ENCODE results near the gene DDX24. TPM values are rescaled to one million over a fixed set of nuclear protein-coding genes. Genes with fewer than 3 reads are reported as not detected.

The DDX24 gene
- total RNA-seq, 1 donor from 2014 or later, result 65.8 TPM

DNA sequence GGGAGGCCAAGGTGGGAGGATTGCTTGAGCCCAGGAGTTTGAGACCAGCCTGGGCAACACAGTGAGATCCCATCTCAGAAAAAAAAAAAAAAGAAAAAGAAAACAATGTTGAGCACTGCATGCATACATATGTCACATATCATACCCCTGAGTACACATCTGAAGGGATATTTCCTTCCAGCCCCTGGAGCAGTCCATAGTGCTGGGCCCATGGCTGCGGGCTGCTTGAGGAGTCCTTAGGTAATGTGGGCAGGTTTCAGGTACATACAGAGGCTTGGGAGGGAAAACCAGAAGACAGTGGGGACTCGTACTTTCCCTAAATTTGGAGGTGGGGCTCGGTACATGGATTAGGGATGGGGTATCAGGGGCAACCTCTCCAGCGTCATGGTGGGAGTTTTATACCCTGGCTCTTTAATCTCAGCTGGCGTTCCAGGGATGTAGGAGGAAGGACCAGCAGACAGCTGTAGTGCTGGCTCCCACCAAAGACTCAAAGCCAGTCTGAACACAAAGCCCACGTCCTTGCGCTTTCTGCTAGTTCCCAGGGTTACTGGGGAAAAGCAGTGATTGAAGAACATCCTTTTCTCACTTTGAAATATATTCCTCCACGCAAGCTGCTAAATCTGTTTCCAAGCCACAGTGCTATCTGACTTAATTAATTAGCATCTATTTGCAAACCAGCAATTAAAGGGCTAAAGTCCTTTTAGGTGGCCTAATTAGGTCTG, 49.7 kb downstream of the DDX24 start:
- FAIRE-seq (peak; percentile 7), DNase-seq (ENCODE audit: low read depth) (no peak)
- Histone ChIP-seq H3K36me3 (ENCODE audit: control insufficient read depth, insufficient read depth, low read length) (no peaks in the 10 kb centered on the region), H3K4me3 (ENCODE audit: low read depth, low read length) (no peak overlapping the region), H3K27me3 (ENCODE audit: control insufficient read depth, insufficient read depth, low read length) (no peaks in the 10 kb centered on the region)
- TF ChIP-seq, protein P1, sequence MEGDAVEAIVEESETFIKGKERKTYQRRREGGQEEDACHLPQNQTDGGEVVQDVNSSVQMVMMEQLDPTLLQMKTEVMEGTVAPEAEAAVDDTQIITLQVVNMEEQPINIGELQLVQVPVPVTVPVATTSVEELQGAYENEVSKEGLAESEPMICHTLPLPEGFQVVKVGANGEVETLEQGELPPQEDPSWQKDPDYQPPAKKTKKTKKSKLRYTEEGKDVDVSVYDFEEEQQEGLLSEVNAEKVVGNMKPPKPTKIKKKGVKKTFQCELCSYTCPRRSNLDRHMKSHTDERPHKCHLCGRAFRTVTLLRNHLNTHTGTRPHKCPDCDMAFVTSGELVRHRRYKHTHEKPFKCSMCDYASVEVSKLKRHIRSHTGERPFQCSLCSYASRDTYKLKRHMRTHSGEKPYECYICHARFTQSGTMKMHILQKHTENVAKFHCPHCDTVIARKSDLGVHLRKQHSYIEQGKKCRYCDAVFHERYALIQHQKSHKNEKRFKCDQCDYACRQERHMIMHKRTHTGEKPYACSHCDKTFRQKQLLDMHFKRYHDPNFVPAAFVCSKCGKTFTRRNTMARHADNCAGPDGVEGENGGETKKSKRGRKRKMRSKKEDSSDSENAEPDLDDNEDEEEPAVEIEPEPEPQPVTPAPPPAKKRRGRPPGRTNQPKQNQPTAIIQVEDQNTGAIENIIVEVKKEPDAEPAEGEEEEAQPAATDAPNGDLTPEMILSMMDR (IDR thresholded peaks at IDR 0.05; ENCODE audit: insufficient read depth, low read length, severe bottlenecking), result no peak

DNA sequence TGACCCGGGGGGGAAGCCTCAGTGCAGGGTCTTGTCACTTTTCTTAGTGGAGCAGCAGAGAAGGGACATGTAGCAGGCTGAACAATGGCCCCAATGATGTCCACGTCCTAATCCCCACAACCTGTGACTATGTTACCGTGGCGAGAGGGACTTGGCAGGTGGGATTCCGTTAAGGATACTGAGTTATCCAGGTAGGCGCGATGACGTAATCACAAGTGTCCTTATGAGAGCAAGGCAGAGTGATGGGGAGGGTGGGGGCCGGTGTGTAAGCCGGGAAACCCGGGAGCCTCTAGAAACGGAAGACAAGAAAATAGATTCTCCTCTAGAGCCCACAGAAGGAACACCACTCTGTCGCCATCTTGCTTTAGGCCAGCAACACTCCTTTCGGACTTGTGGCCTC, 50.4 kb downstream of the DDX24 start:
- FAIRE-seq (no peak), DNase-seq (ENCODE audit: low read depth) (no peak)
- Histone ChIP-seq H3K4me3 (ENCODE audit: low read depth, low read length) (no peak overlapping the region), H3K27me3 (ENCODE audit: control insufficient read depth, insufficient read depth, low read length) (no peaks in the 10 kb centered on the region), H3K36me3 (ENCODE audit: control insufficient read depth, insufficient read depth, low read length) (no peaks in the 10 kb centered on the region)
- TF ChIP-seq, protein P1 (IDR thresholded peaks at IDR 0.05; ENCODE audit: insufficient read depth, low read length, severe bottlenecking), result no peak

- FAIRE-seq (no peak), DNase-seq (ENCODE audit: low read depth) (no peak)
- Histone ChIP-seq H3K36me3 (ENCODE audit: control insufficient read depth, insufficient read depth, low read length) (no peaks in the 10 kb centered on the region), H3K27me3 (ENCODE audit: control insufficient read depth, insufficient read depth, low read length) (no peaks in the 10 kb centered on the region), H3K4me3 (ENCODE audit: low read depth, low read length) (no peak overlapping the region)
- TF ChIP-seq, protein P1 (IDR thresholded peaks at IDR 0.05; ENCODE audit: insufficient read depth, low read length, severe bottlenecking), result no peak
These were observed 51.3 kb downstream of the DDX24 start for GRCh38 chr14:94029671-94030203.

- no peak for DNase-seq (ENCODE audit: low read depth)
- Histone ChIP-seq H3K27me3 (ENCODE audit: control insufficient read depth, insufficient read depth, low read length) (no peaks in the 10 kb centered on the region), H3K36me3 (ENCODE audit: control insufficient read depth, insufficient read depth, low read length) (no peaks in the 10 kb centered on the region), H3K4me3 (ENCODE audit: low read depth, low read length) (no peak overlapping the region)
- TF ChIP-seq, protein P1 (IDR thresholded peaks at IDR 0.05; ENCODE audit: insufficient read depth, low read length, severe bottlenecking), result no peak
- no peak for FAIRE-seq
These were observed 51.7 kb downstream of the DDX24 start for GRCh38 chr14:94029265-94029664.

GRCh38 chr14:94028450-94028826, 52.6 kb downstream of the DDX24 start:
- H3K36me3 ChIP-seq (ENCODE audit: control insufficient read depth, insufficient read depth, low read length), result no peaks in the 10 kb centered on the region
- FAIRE-seq (no peak), DNase-seq (ENCODE audit: low read depth) (peak; percentile 80)
- no peaks in the 10 kb centered on the region for H3K27me3 ChIP-seq (ENCODE audit: control insufficient read depth, insufficient read depth, low read length)
- no peak overlapping the region for H3K4me3 ChIP-seq (ENCODE audit: low read depth, low read length)
- TF ChIP-seq, protein P1 (IDR thresholded peaks at IDR 0.05; ENCODE audit: insufficient read depth, low read length, severe bottlenecking), result no peak
